Testis (tissue), 2 donors: Measurements from ENCODE around the gene TMEM126B.

ENCODE experiments used
- CTCF ChIP-seq, 3 experiments: fragments of 450-650 bp in 2 of 3; fragments of 200-600 bp in 1 of 3; sonication (generic) in 1 of 3; IDR thresholded peaks; one replicate each; pipeline ENCODE4 v1.5.1; 2016 to 2019; ENCODE audit warnings: antibody characterized with exemption in 3 of 3, mild to moderate bottlenecking in 2 of 3, moderate library complexity in 1 of 3
- POLR2A ChIP-seq: fragments of 450-650 bp; IDR thresholded peaks from one replicate; pipeline ENCODE4 v1.6.1; 2017; ENCODE audit warnings: antibody characterized with exemption, mild to moderate bottlenecking, moderate library complexity

GRCh38 chr11:85647604-85648299, 19.4 kb downstream of the TMEM126B start, which contains the start of gene TMEM126A:
- TF ChIP-seq CTCF (IDR thresholded peaks at IDR 0.05) (no peak), POLR2A (no peak)
